ENCODE data around the gene MLLT10. TPM values are rescaled to one million over a fixed set of nuclear protein-coding genes. Genes with fewer than 3 reads are reported as not detected.

MLLT10 gene
- total RNA-seq, 6 donors from 2014 or later, result 40.1 to 63.9 (median 53.9) TPM

GRCh38 chr10:21524131-21524525 lies 9.9 kb upstream of the MLLT10 start:
- TF ChIP-seq POLR2A (IDR thresholded peaks at IDR 0.05) (no peak), POLR2AphosphoS5 (IDR thresholded peaks at IDR 0.05) (no peak)
- TF ChIP-seq, protein P1, sequence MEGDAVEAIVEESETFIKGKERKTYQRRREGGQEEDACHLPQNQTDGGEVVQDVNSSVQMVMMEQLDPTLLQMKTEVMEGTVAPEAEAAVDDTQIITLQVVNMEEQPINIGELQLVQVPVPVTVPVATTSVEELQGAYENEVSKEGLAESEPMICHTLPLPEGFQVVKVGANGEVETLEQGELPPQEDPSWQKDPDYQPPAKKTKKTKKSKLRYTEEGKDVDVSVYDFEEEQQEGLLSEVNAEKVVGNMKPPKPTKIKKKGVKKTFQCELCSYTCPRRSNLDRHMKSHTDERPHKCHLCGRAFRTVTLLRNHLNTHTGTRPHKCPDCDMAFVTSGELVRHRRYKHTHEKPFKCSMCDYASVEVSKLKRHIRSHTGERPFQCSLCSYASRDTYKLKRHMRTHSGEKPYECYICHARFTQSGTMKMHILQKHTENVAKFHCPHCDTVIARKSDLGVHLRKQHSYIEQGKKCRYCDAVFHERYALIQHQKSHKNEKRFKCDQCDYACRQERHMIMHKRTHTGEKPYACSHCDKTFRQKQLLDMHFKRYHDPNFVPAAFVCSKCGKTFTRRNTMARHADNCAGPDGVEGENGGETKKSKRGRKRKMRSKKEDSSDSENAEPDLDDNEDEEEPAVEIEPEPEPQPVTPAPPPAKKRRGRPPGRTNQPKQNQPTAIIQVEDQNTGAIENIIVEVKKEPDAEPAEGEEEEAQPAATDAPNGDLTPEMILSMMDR (IDR thresholded peaks at IDR 0.05), result no peak
- H3K36me3 ChIP-seq, result no peaks in the 10 kb centered on the region
- no peak for ATAC-seq (ENCODE audit: low FRiP score in 2 of 2)

GRCh38 chr10:21524526-21525366 lies 9.3 kb upstream of the MLLT10 start:
- peak overlapping the region; percentile 97 to 99 (median 98) for H3K27ac ChIP-seq
- TF ChIP-seq, protein P1 (IDR thresholded peaks at IDR 0.05), result no peak
- TF ChIP-seq EP300 (IDR thresholded peaks at IDR 0.05) (no peak), POLR2AphosphoS5 (IDR thresholded peaks at IDR 0.05) (no peak), POLR2A (IDR thresholded peaks at IDR 0.05) (no peak)
- no peaks in the 10 kb centered on the region for H3K36me3 ChIP-seq
- 12 to 24% methylated on average over 23 of the region's 23 CpGs for WGBS, 2 donors
- DNase-seq (no peak), ATAC-seq (ENCODE audit: low FRiP score in 2 of 2) (no peak)
- peak overlapping the region; percentile 50 to 79 (median 63) for H3K4me3 ChIP-seq
- H3K4me1 ChIP-seq, result peaks cover 2 to 18% (median 6%) of the 10 kb centered on the region in 4 donors
- H3K9me3 ChIP-seq, result no peaks in the 10 kb centered on the region
- H3K27me3 ChIP-seq, result no peaks in the 10 kb centered on the region

More at GRCh38 chr10:21524131-21524525, 9.9 kb upstream of the MLLT10 start:
- no peak for DNase-seq
- peak overlapping the region in 3 of 4 donors; percentile 55 to 79 (median 71) for H3K4me3 ChIP-seq
- H3K27ac ChIP-seq, result peak overlapping the region in 3 of 4 donors; percentile 97 to 99 (median 98)
- peaks cover 0 to 4% (median 1%) of the 10 kb centered on the region in 4 donors for H3K27me3 ChIP-seq
- H3K9me3 ChIP-seq, result no peaks in the 10 kb centered on the region
- WGBS, 2 donors, result 54 to 58% methylated on average over 7 of the region's 7 CpGs
- peaks cover 7 to 24% (median 12%) of the 10 kb centered on the region in 4 donors for H3K4me1 ChIP-seq

DNA sequence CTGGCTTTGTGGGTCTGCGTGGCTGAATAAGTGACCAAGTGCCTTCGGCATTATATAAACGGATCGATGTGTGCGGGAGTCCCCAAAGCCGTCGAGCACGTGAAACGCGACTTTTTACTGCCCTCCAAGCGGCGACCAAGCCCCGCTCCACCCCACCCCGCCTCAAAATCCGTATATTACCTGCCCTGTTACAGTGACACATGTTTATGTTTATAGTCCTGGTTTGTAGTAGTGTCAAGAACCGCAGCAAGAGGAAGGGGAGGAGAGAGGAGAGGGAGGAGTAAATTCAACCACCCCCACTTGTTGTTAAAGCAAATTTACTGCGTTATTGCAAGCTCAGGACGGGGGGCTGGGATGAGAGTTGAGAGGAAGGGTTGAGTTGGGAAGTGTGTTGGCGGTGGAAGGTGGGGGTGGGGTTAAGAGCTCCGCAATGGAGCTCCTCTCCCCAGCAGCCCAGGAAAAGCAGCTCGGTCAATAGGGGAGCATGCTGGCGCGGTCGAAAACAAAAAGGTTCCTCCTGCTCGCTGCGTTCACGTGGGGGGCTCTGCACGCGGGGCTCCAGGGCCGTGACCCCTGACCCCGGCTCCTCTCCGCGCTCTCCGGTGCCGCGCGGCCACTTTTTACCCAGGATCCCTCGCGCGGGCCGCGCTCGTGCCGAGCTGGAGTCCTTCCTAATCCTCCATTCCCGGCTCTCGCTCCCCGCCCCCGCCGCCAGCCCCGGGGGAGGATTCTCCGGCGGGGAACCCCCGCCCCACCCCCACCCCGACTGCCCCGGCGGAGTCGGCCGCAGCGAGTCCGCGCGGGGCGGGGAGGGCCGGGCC lies 8.5 kb upstream of the MLLT10 start, which contains the start of gene SKIDA1:
Gene SKIDA1, minus strand, starts transcription at position 316 of the 821 bp plus-strand sequence. CDS start 7,860 bp downstream, outside the sequence.
- TF ChIP-seq POLR2AphosphoS5 (IDR thresholded peaks at IDR 0.05) (peak; percentile 3 to 60), EP300 (IDR thresholded peaks at IDR 0.05) (no peak), POLR2A (IDR thresholded peaks at IDR 0.05) (peak in 2 of 4 donors; percentile 43 to 49)
- TF ChIP-seq, protein P1 (IDR thresholded peaks at IDR 0.05), result no peak
- H3K27me3 ChIP-seq, result no peaks in the 10 kb centered on the region
- peaks cover 0 to 11% (median 4%) of the 10 kb centered on the region in 4 donors for H3K4me1 ChIP-seq

DNA sequence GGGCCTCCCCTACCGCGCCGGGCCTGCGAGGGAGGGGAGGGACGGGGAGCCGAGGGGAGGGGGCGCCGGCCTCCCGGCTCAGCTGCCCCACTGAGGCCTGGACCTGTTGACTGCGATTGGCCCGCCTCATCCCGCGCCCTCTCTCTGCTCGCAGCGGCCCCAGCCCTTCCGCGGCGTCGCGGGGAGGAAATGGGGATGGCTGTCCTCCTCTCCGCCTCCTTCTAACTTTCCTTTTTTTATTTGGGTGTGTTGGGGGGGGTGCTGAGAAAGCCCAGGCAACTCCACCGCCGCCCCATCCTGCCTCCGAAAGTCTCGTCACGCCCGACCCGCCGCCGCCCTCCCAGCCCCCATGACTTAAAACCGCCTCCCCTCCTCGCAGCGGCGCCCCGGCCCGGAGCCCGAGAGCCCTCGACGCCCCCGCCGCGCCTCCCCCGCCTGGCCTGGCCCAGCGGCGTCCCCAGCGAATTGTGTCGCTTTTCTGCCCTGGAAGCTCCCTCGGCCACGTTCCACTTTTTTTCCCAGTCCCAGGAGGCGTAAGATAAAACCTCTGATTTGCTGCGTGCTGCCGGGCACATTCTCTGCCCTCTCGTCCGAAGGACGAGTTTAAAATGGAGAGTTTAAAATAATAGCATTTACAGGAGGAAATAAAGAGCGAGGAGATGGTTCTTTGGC lies 7.7 kb upstream of the MLLT10 start:
- ATAC-seq (ENCODE audit: low FRiP score in 2 of 2) (peak; percentile 80 to 87), DNase-seq (peak; percentile 66 to 96)
- Histone ChIP-seq H3K27ac (peak overlapping the region; percentile 97 to 99 (median 98)), H3K27me3 (no peaks in the 10 kb centered on the region), H3K9me3 (no peaks in the 10 kb centered on the region), H3K4me1 (peaks cover 0 to 8% (median 4%) of the 10 kb centered on the region in 4 donors), H3K4me3 (peak overlapping the region; percentile 50 to 79 (median 63)), H3K36me3 (no peaks in the 10 kb centered on the region)
- 0 to 2% methylated on average over 13 to 20 of the region's 56 CpGs for WGBS, 2 donors
- TF ChIP-seq, protein P1 (IDR thresholded peaks at IDR 0.05), result no peak
- TF ChIP-seq EP300 (IDR thresholded peaks at IDR 0.05) (no peak), POLR2AphosphoS5 (IDR thresholded peaks at IDR 0.05) (peak in 1 of 2 donors; percentile 47), POLR2A (IDR thresholded peaks at IDR 0.05) (peak in 2 of 4 donors; percentile 37 to 38)

More for the DNA sequence above, 8.5 kb upstream of the MLLT10 start, which contains the start of gene SKIDA1:
- ATAC-seq (ENCODE audit: low FRiP score in 2 of 2) (peak; percentile 90 to 92), DNase-seq (peak; percentile 87 to 97)
- Histone ChIP-seq H3K27ac (peak within 1 kb of the TSS; percentile 97 to 99 (median 98)), H3K4me3 (peak within 1 kb of the TSS; percentile 50 to 79 (median 63)), H3K9me3 (no peaks in the 10 kb centered on the region), H3K36me3 (no peaks in the 10 kb centered on the region)
- WGBS, 2 donors, result 1 to 2% methylated on average over 24 to 44 of the region's 64 CpGs
